HG03439 (cell line): ENCODE measurements around the gene SLC25A27.
A peak's percentile ranks its signal among the peaks of the same experiment; 100 is the strongest.
"Not testable (repeated sequence)": the region's sequence is repeated elsewhere in the genome, so short reads cannot be mapped to it uniquely, and the experiment has no call there.

ENCODE experiments used
- ATAC-seq: cut with Tn5 transposase; IDR thresholded peaks from one replicate; pipeline ENCODE4 v1.9.1; 2021; ENCODE audit warnings: mild to moderate bottlenecking, moderate library complexity; ENCODE audit not compliant: unreplicated experiment

SLC25A27 gene

GRCh38 chr6:46652603-46653438, at the start of gene SLC25A27, which contains the start of gene CYP39A1:
Gene SLC25A27 (plus strand): TSS chr6:46652975. CDS start chr6:46653193, 218 bp downstream.
Gene CYP39A1 (minus strand): TSS chr6:46652818. CDS start chr6:46652582, 236 bp downstream.
- ATAC-seq = peak; percentile 100

DNA sequence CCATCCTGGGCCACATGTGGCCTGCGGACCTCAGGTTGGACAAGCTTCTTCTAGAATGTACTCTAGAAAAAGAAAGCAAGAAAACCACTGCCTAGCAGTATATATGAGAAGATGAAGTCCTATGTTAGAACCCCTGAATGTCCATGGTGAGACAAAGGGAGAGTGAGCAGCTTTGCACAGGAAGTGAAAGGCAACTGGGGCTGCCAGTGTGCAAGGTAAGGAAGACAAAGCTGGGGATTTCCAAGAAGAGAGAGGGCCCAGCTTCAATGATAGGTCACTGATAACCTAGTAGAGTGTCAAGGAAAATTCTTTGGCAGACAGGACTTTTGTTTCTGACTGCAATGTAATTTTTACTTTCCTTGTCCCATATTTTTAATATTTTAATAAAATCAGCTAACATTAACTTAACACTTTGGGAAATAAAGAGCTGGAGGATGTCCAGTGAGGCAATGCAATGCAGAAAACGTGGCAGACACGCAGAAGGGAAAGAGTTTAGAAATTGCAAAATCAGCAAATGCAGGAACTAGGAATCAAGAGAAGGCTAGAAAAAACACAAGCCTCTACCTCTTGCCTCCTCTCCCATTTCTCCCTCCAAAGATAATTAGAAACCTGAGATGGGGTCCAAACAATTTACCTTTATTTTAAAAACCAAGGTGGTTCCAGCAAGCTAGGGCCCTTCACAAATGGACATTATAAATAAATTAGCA, 47.5 kb upstream of the SLC25A27 start:
- no peak for ATAC-seq

GRCh38 chr6:46606338-46606737, 46.4 kb upstream of the SLC25A27 start:
- no peak for ATAC-seq

DNA sequence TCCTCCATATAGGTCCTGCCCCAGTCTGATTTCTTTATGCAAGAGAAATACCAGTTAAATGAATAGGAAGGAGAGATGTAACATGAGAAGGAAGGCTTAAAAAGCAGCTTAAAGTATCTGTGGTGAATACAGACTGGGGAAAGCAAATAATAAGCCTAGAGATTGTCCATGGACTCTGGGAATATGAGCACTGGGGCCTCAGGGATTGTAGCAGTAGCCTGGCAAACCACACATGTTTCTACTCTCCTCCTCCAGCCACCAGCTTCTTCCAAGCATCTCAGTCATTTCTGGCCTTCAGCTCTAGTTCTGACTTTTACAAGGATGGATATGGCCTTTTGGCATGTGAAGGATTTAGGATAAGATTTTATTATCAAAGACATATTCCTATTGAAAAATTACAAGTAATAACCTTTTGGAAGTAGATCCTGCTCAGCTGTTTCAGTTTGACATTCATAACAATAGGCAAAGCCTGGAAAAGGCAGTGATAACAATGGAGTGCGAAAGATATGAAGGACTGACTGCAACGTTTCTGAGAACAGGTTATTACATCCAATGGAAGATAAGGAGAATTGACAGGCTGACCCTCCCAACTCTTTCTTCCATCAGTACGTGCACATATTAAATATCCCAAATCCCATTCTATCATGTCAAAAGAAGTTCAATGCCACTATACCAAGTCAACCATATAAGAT, 41.8 kb upstream of the SLC25A27 start:
- no peak for ATAC-seq

DNA sequence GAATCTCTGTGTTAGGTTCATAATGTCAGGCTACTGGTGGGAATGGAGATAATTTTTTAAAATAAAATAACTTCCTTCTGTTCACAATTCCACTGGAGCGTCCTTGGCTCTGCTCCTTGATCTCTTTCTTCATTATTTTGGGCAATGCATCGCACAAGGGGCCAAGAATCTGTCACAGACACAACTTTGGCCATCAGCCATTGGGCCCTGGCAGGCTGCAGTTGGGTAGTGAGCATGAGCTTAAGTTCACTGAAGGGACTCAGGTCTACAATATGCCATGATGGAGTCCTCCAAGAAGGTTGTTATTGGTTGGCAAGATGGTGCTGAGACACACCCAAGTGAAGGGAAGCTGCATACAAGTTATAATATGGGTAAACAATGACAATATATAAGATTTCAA, 40.1 kb upstream of the SLC25A27 start:
- no peak for ATAC-seq

- no peak for ATAC-seq
Observed at GRCh38 chr6:46618726-46619125, 34.0 kb upstream of the SLC25A27 start.

GRCh38 chr6:46626228-46626909, 26.4 kb upstream of the SLC25A27 start:
- ATAC-seq = no peak

- ATAC-seq = no peak
Observed at GRCh38 chr6:46626976-46627375, 25.8 kb upstream of the SLC25A27 start.

- no peak for ATAC-seq
Observed at GRCh38 chr6:46628498-46628897, 24.3 kb upstream of the SLC25A27 start.

GRCh38 chr6:46628976-46629375, 23.8 kb upstream of the SLC25A27 start:
- ATAC-seq = no peak

GRCh38 chr6:46629691-46630090, 23.1 kb upstream of the SLC25A27 start:
- ATAC-seq = no peak

- ATAC-seq = no peak
Observed at GRCh38 chr6:46632053-46632452, 20.7 kb upstream of the SLC25A27 start.

- no peak for ATAC-seq
Observed at GRCh38 chr6:46635462-46635861, 17.3 kb upstream of the SLC25A27 start.

DNA sequence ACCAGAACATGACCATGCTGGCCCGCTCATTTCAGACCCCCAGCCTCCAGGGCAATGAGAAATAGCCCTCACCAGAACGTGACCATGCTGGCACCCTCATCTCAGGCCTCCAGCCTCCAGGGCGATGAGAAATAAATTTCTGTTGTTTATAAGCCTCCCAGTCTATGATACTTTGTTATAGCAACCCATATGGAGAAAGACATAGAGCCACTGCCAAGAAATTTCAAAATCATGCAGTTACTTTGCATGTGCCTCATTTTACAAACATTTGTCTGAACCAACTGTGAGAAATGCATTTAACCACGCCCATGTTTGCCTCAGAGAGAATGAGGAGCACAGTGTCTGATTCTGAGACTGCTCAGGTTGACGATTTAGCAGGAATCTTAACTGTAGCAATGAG, 15.6 kb upstream of the SLC25A27 start:
- ATAC-seq = no peak

GRCh38 chr6:46637933-46638332, 14.8 kb upstream of the SLC25A27 start:
- no peak for ATAC-seq

GRCh38 chr6:46638650-46639049, 14.1 kb upstream of the SLC25A27 start:
- no peak for ATAC-seq

DNA sequence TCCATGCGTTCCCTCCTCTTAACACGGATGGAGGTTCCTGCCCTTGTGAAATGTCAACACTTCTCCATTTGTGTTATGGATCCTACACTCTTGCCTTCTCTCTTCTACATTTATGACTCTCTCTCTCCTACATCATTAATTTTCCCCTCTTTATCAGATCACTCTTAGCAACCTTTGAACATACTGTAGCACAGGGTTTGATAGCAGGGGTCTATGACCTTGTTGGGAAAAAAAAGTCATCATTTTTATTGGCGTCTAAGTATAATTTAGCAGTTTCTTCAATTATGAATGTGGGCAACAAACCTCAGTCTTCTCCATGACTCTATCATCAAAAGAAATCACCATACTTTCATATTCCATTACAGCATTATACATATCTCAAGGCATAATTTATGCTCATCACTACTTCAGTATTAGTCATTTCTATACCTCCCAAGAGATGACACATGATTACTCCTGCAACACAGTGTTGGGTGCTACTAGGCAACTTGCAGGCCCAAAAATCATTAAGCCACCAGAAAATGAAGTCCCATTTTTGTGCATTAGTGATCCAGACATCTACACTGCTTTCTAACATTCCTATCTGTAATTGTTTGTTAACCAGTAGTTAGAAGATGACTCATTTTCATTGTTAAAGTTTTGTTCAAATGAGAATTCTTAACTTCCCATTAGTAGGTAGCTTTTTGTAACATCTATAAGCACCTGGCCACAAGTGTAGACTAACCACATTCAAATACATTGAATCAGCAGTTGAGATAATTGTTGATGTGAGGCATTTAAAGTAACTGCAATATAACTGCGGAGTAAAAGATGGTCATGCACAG, 9.6 kb upstream of the SLC25A27 start:
- ATAC-seq = no peak

GRCh38 chr6:46645265-46645664, 7.5 kb upstream of the SLC25A27 start:
- no peak for ATAC-seq

- not testable (repeated sequence) for ATAC-seq
Observed at GRCh38 chr6:46648108-46648507, 4.7 kb upstream of the SLC25A27 start.

- ATAC-seq = no peak
Observed at GRCh38 chr6:46648869-46649492, 3.8 kb upstream of the SLC25A27 start.
